K562 (cell line): Measurements from ENCODE around the gene USP48. TPM values are rescaled to one million over a fixed set of nuclear protein-coding genes. Genes with fewer than 3 reads are reported as not detected.

Source experiments
- ARHGAP35 ChIP-seq: fragments of 450-650 bp; IDR thresholded peaks from 2 replicates; pipeline ENCODE4 v1.6.1; 2018; ENCODE audit not compliant: partially characterized antibody
- ATF7 ChIP-seq: fragments of 450-650 bp; IDR thresholded peaks from 2 replicates; pipeline ENCODE4 v1.7.1; 2014; ENCODE audit warnings: mild to moderate bottlenecking, moderate library complexity
- BACH1 ChIP-seq: fragments of 200-800 bp; sonication (Bioruptor generic); IDR thresholded peaks from 2 replicates; pipeline ENCODE4 v1.6.1; 2016; ENCODE audit warnings: missing genetic modification characterization, missing compliant biosample characterization
- CBX3 ChIP-seq, 2 experiments: IDR thresholded peaks; 1 replicate in 1 of 2; 2 replicates in 1 of 2; pipeline ENCODE4 v1.6.1; 2012; ENCODE audit warnings: inconsistent platforms in 2 of 2, low read length in 2 of 2, borderline replicate concordance in 1 of 2, control low read depth in 1 of 2
- ESRRB ChIP-seq: fragments of 250-450 bp; sonication (Bioruptor Pico); IDR thresholded peaks from 2 replicates; pipeline ENCODE4 v1.5.0; 2020; ENCODE audit warnings: mild to moderate bottlenecking, moderate library complexity, borderline replicate concordance
- FOXK1 ChIP-seq: sonication (generic); formaldehyde crosslinking; IDR thresholded peaks from 2 replicates; pipeline ENCODE4 v1.8.0; 2022; ENCODE audit warnings: missing genetic modification reagents, mild to moderate bottlenecking, borderline replicate concordance
- HDAC1 ChIP-seq, 2 experiments: fragments of 450-650 bp; IDR thresholded peaks; 2 replicates each; pipeline ENCODE4 v1.6.1; 2016 to 2017; ENCODE audit warnings: inconsistent platforms in 1 of 2, mild to moderate bottlenecking in 1 of 2, moderate library complexity in 1 of 2
- MCM2 ChIP-seq: fragments of 450-650 bp; IDR thresholded peaks from 2 replicates; pipeline ENCODE4 v1.6.1; 2017; ENCODE audit warnings: low read depth, mild to moderate bottlenecking
- NFE2L1 ChIP-seq: fragments of 450-650 bp; IDR thresholded peaks from 2 replicates; pipeline ENCODE4 v1.6.1; 2016; ENCODE audit warnings: missing genetic modification characterization, low read depth, mild to moderate bottlenecking, missing compliant biosample characterization, moderate library complexity, borderline replicate concordance
- RNF2 ChIP-seq: sonication (generic); IDR thresholded peaks from 2 replicates; pipeline ENCODE4 v1.6.1; 2016
- SAFB2 ChIP-seq: fragments of 200-400 bp; formaldehyde crosslinking; IDR thresholded peaks from 2 replicates; pipeline ENCODE4 v1.6.1; 2018; ENCODE audit warnings: borderline replicate concordance, low read length, low read depth, moderate library complexity; ENCODE audit not compliant: severe bottlenecking
- SLC30A9 ChIP-seq: fragments of 250-450 bp; sonication (Bioruptor Pico); IDR thresholded peaks from 2 replicates; pipeline ENCODE4 v1.8.0; 2022; ENCODE audit warnings: mild to moderate bottlenecking, moderate library complexity
- SRSF9 ChIP-seq: fragments of 200-400 bp; formaldehyde crosslinking; IDR thresholded peaks from 2 replicates; pipeline ENCODE4 v1.6.1; 2017; ENCODE audit warnings: low read depth, low read length, borderline replicate concordance
- TFAM ChIP-seq: fragments of 250-450 bp; sonication (Bioruptor Pico); conservative IDR thresholded peaks from 2 replicates; pipeline ENCODE4 v1.5.0; 2021; ENCODE audit warnings: mild to moderate bottlenecking, moderate library complexity
- ZNF274 ChIP-seq: IDR thresholded peaks from 2 replicates; pipeline ENCODE4 v1.6.1; 2011; ENCODE audit warnings: low read depth, mild to moderate bottlenecking, low read length, moderate library complexity, borderline replicate concordance
- ZNF354B ChIP-seq: fragments of 250-450 bp; sonication (Bioruptor Pico); IDR thresholded peaks from 2 replicates; pipeline ENCODE4 v1.4.0; 2020
- ZNF695 ChIP-seq: fragments of 450-650 bp; formaldehyde crosslinking; IDR thresholded peaks from 2 replicates; pipeline ENCODE4 v1.4.0; 2020; ENCODE audit warnings: mild to moderate bottlenecking, moderate library complexity
- polyA plus RNA-seq, 8 experiments: library from polyadenylated mRNA; depleted of rRNA in 4 of 8; stranded (reverse) in 5 of 8; unstranded in 3 of 8; fragments of >200 nt; fragmentation: Nextera tagmentation in 2 of 8; fragmentation: Illumina TruSeq in 1 of 8; extraction: Ambion mirVana in 2 of 8; extraction: Trizol in 1 of 8; gene quantifications; 2 replicates each; pipeline versions ENCODE4 v1.2.1 to v1.2.3, GENCODE V29; 2011 to 2014; ENCODE audit warnings: inconsistent platforms in 1 of 8, missing spikeins in 1 of 8
- total RNA-seq, 7 experiments: library from RNA; depleted of rRNA in 6 of 7; stranded (reverse); fragments of >200 nt in 6 of 7; fragmentation: Illumina TruSeq in 2 of 7; extraction: Trizol in 2 of 7; gene quantifications; 2 replicates each; pipeline versions ENCODE4 v1.2.1 to v1.2.3, GENCODE V29; 2011 to 2021; ENCODE audit warnings: low replicate concordance in 1 of 7
- TF ChIP-seq, protein P1 (sequence below): fragments of 250-450 bp; sonication (Bioruptor Pico); IDR thresholded peaks from 2 replicates; pipeline ENCODE4 v1.5.0; 2020; ENCODE audit warnings: mild to moderate bottlenecking, borderline replicate concordance
- TF ChIP-seq, protein P2 (sequence below): fragments of 250-450 bp; sonication (Bioruptor Pico); IDR thresholded peaks from 2 replicates; pipeline ENCODE4 v1.5.0; 2022; ENCODE audit warnings: mild to moderate bottlenecking
- TF ChIP-seq, protein P3 (sequence below): IDR thresholded peaks from 2 replicates; pipeline ENCODE4 v1.6.1; 2012; ENCODE audit warnings: low read depth, low read length, improper control_type of control experiment, borderline replicate concordance

USP48 gene
- total and polyA plus RNA-seq, 9 of the 15 experiments (the other 6 are each of a cell fraction or from before 2014, with no cell fraction given), result 23.3 to 123 (median 106) TPM

DNA sequence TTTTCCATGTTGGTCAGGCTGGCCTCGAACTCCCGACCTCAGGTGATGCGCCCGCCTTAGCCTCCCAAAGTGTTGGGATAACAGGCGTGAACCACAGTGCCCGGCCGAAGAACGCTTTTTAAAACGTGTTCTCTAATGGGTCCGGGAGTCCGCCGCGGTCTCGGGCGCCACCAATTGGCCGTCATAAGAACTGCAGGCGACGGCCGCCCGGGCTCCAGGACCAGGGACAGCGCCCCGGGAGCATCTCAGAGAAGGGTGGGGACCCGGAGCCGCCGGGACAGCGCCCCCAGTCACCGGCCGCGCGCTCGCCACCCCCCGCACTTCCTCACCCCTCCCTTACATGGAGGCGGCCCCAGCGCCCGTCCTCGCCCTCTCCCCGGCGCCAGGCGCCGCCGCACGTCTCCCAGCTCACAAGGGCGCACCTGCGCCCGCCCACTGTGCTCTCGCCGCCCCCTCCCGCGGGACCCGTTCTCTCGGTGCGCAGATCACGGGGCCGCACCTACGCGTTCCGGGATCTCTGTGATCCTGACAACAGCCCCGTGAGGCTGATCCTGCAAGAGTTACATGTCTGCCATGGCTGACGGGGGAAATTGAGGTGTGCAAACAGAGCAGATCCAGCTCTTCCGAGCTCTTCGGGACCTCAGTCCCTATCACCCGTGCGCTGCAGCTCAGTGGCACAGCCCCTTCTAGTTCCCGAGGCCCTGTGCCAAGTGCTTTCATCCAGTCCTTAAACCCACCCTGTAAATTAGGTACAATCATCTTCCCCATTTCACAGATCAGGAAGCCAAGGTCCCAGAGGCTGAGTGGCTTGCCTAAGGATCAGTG lies 123.6 kb downstream of the USP48 start (continued):
- TF ChIP-seq ESRRB (no peak), HDAC1 (IDR thresholded peaks at IDR 0.05) (peak in 1 of 2 experiments; percentile 91; a peak in 2 of 4 replicates), MCM2 (no peak), ATF7 (peak; percentile 71), BACH1 (tag) (no peak), ARHGAP35 (no peak), NFE2L1 (tag) (no peak), ZNF695 (CRISPR knock-in tag) (no peak), SAFB2 (no peak), RNF2 (peak; percentile 41; the same call in 1 of the 2 replicates), ZNF354B (no peak), CBX3 (IDR thresholded peaks at IDR 0.05; ENCODE audit: borderline replicate concordance in 1 of 2, low read length in 2 of 2) (0 out of 3 replicates have a peak, but pooled peaks of 1 of the 2 experiments have one; percentile 57), ZNF274 (no peak; the same call in 1 of the 2 replicates), SRSF9 (no peak), SLC30A9 (CRISPR knock-in tag) (no peak), TFAM (CRISPR knock-in tag) (no peak), FOXK1 (peak; percentile 99)
- TF ChIP-seq, protein P1, sequence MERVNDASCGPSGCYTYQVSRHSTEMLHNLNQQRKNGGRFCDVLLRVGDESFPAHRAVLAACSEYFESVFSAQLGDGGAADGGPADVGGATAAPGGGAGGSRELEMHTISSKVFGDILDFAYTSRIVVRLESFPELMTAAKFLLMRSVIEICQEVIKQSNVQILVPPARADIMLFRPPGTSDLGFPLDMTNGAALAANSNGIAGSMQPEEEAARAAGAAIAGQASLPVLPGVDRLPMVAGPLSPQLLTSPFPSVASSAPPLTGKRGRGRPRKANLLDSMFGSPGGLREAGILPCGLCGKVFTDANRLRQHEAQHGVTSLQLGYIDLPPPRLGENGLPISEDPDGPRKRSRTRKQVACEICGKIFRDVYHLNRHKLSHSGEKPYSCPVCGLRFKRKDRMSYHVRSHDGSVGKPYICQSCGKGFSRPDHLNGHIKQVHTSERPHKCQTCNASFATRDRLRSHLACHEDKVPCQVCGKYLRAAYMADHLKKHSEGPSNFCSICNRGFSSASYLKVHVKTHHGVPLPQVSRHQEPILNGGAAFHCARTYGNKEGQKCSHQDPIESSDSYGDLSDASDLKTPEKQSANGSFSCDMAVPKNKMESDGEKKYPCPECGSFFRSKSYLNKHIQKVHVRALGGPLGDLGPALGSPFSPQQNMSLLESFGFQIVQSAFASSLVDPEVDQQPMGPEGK (CRISPR knock-in tag), result no peak
- TF ChIP-seq, protein P2, sequence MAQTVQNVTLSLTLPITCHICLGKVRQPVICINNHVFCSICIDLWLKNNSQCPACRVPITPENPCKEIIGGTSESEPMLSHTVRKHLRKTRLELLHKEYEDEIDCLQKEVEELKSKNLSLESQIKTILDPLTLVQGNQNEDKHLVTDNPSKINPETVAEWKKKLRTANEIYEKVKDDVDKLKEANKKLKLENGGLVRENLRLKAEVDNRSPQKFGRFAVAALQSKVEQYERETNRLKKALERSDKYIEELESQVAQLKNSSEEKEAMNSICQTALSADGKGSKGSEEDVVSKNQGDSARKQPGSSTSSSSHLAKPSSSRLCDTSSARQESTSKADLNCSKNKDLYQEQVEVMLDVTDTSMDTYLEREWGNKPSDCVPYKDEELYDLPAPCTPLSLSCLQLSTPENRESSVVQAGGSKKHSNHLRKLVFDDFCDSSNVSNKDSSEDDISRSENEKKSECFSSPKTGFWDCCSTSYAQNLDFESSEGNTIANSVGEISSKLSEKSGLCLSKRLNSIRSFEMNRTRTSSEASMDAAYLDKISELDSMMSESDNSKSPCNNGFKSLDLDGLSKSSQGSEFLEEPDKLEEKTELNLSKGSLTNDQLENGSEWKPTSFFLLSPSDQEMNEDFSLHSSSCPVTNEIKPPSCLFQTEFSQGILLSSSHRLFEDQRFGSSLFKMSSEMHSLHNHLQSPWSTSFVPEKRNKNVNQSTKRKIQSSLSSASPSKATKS (CRISPR knock-in tag), result no peak
- TF ChIP-seq, protein P3, sequence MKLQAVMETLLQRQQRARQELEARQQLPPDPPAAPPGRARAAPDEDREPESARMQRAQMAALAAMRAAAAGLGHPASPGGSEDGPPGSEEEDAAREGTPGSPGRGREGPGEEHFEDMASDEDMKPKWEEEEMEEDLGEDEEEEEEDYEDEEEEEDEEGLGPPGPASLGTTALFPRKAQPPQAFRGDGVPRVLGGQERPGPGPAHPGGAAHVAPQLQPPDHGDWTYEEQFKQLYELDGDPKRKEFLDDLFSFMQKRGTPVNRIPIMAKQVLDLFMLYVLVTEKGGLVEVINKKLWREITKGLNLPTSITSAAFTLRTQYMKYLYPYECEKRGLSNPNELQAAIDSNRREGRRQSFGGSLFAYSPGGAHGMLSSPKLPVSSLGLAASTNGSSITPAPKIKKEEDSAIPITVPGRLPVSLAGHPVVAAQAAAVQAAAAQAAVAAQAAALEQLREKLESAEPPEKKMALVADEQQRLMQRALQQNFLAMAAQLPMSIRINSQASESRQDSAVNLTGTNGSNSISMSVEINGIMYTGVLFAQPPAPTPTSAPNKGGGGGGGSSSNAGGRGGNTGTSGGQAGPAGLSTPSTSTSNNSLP, result no peak
